HG03571 (cell line): ENCODE data around the gene TGFBR1.
A peak's percentile ranks its signal among the peaks of the same experiment; 100 is the strongest.

Experiments
- ATAC-seq: cut with Tn5 transposase; IDR thresholded peaks from one replicate; pipeline ENCODE4 v1.9.1; 2021; ENCODE audit not compliant: unreplicated experiment

Gene TGFBR1

DNA sequence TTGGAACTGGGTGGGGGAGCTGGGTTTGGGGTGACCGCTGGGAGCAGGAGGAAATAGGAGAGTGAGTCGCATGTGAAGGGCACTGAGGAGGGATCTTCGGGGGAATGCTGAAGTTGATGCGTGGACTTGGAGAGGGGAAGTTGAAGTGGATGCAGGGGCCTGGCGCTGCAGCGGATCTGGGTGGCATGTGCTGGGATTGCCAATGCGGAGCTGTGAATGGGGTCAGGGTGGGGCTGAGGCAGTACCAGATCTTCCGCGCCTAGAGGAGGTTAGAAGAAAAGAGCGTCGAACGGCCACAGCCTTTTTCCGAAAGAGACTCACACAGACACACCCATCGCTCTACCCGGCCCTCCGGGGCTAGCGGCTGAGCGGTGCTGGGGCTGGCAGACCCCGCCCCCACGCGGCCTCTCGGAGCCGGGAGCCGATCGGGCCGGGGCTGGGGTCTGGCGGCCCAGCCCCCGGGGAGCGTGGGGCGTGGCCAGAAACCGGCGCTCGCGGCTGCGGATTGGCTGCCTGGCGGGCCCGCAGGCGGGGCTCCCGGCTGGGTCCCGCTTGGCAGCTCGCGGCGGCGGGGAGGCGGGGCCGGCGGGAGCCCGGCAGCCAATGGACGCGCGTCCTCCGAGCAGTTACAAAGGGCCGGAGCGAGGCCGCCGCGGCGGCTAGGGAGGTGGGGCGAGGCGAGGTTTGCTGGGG, at the start of gene TGFBR1:
TGFBR1 (plus strand) TSS at position 655 of the 693 bp plus-strand sequence. CDS start 93 bp downstream, outside the sequence.
- ATAC-seq = peak; percentile 92

- ATAC-seq = no peak
These were observed 49.5 kb upstream of the TGFBR1 start for GRCh38 chr9:99055384-99055783.

DNA sequence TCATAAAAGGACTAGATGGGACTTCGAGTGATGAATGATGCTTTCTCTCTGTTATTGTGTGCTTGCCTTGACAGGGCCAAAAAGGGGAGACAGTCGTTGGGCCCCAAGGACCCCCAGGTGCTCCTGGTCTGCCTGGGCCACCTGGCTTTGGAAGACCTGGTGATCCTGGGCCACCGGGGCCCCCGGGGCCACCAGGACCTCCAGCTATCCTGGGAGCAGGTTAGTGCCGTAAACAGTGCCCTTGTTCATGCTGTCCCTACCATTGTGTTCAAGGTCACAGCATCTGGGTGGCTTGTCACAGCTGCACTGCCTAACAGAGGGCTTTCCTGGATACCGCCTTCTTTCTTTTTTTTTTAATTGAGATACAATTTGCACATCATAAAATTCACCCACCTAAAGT, 48.7 kb upstream of the TGFBR1 start:
- ATAC-seq = no peak

GRCh38 chr9:99056886-99057664, 47.8 kb upstream of the TGFBR1 start:
- ATAC-seq = no peak

- peak; percentile 83 for ATAC-seq
These were observed 47.0 kb upstream of the TGFBR1 start for GRCh38 chr9:99057665-99058625.

- ATAC-seq = peak; percentile 63
These were observed 45.7 kb upstream of the TGFBR1 start for GRCh38 chr9:99058964-99059921.

DNA sequence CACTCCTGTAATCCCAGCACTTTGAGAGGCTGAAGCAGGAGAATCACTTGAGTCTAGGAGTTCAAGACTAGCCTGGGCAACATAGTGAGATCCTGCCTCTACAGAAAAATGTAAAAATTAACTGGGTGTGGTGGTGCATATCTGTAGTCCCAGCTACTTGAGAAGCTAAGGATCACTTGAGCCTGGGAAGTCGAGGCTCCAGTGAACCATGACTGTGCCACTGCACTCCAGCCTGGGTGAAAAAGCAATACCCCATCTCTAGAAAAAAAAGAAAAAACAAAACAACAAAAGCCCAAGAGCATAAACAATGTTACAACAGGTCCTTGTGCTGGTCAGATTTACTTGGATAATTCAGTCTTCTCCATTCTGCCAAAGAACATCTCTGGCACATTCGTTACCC, 44.3 kb upstream of the TGFBR1 start:
- ATAC-seq = no peak

- no peak for ATAC-seq
These were observed 42.4 kb upstream of the TGFBR1 start for GRCh38 chr9:99062549-99062948.

DNA sequence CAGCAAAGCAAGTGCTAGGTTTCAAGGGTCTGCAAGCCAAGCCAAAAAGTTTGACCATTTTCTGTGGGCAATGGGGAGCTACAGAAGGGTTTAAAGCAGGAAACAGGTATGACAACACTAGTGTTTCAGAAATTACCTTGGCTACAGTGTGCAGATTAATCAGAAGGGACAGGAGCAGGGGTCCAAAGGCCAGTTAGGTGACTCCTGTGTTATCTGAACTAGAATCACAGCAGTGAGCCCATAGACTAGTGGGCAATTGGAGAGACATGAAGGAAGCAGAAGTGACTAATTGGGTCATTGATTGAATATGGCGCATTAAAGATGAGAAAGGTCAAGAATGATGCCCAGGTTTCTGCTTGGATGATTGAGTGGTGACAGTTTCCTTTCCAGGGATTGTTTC, 41.4 kb upstream of the TGFBR1 start:
- no peak for ATAC-seq

DNA sequence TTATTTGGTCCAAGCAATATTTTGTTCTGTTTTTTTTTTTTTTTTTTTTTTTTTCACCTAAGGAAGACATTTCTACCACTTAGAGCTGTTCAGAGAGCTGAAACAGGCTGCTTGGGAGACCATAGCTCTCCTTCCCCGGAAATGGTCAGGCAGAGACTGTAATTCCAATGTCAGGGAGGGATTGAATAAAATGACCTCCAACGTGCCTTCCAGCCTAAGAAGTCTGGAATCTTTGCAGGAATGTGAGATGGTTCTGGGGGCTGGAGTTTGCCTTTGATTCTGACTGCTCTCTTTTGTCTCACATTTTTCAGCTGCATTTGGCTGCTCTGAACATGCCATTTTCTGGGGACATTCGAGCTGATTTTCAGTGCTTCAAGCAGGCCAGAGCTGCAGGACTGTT, 38.3 kb upstream of the TGFBR1 start:
- no peak for ATAC-seq

- ATAC-seq = no peak
These were observed 35.8 kb upstream of the TGFBR1 start for GRCh38 chr9:99069075-99069474.

- no peak for ATAC-seq
These were observed 35.4 kb upstream of the TGFBR1 start for GRCh38 chr9:99069546-99069945.

DNA sequence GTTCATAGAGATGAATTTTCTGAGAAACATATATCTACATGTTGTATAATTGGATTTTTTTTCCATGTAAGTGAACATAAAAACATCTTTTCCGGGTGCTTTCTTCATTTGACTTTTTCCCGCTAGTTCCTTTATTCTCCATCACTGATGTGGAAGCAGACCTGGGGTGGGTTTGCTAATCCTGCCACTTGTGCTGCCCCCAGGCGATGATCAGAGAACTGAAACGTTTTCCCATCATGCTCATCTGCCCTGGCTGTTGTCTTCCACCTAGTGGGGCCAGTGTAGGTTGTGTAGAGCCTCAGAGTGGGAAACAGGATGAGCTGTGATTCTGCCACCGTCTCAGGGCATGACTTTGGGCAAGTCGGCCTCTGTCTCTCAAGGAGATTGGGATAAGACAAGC, 34.2 kb upstream of the TGFBR1 start:
- ATAC-seq = no peak

DNA sequence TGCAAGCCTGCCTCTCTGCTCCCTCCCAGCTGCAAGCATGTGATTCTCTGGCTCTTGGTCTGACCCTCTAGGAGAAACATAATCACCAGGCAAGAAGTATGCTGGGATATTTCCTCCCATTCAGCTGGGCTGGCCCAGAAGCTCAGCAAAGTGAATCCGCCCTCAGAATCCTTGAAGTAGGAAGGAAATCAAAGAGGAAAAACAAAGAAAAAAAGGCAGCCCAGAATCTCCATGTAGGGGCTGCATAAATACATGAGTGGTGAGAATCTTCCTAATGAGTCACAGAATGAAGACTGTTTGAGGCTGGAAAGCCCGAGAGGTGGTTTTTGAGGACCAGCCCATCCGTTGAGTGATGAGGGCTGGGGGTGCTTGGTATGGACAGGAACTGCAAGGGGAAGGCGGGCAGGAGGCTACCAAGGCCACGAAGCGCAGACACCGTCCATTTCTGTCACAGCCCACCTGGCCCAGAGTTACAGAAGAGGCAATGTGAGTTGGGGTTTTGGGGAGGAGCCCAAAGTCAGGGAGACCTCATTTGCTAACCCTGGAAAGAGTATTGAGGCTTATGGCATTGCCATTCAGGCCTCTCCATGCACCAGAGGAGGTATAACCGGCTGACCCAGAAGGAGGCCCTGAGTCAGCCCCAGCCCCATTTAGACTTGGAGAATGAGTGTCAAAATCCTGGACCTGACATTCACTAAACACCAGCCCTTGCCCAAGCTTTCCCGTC, 33.4 kb upstream of the TGFBR1 start:
- no peak for ATAC-seq

DNA sequence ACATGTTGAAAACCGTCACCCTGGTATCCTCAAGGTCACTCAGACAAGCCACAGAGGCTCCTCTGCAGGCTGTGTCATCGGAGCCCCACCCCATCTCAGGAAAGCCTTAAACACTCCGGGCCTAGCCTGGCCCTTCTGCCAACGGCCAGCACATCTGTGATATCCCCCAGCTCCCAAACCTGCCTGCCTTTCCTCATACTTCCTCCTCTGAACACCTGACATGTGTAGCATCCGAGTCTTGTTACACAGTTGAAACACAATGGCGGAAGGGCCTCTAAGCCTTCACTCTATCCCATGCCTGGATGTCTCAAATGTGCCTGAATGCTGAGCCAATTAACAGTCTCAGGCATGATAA, 32.9 kb upstream of the TGFBR1 start:
- ATAC-seq = no peak

DNA sequence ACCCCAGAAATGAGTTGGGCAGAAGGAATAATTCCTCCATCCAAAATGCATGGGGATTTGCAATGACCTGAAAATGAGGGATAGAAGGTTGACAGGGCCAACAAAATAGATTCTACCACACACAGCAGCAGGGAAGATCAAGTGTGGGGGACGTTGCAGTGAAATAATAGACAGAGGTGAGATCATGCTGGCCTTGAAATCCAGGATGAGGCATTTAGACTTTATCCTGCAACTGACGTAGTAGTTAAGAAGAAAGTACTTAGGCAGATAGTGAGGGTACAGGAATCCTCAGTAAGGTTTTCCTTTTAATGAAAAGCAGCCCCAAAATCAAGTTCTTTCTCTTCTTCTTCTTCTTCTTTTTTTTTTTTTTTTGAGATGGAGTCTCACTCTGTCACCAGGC, 31.6 kb upstream of the TGFBR1 start:
- no peak for ATAC-seq

- ATAC-seq = no peak
These were observed 30.7 kb upstream of the TGFBR1 start for GRCh38 chr9:99073985-99074901.

GRCh38 chr9:99074902-99075245, 30.0 kb upstream of the TGFBR1 start:
- ATAC-seq = no peak
